SK-N-SH (cell line): Measurements from ENCODE around the gene ITIH5. TPM values are rescaled to one million over a fixed set of nuclear protein-coding genes. Genes with fewer than 3 reads are reported as not detected.

ENCODE experiments used
- CTCF ChIA-PET: fragments of 300-600, 350-600 bp; formaldehyde crosslinking; extraction: SDS; loops from one replicate; lab custom pipeline; 2021; lab: Yijun Ruan, JAX
- POLR2A ChIA-PET: fragments of 350-600 bp; sonication (Branson Sonifier 250); formaldehyde crosslinking; extraction: SDS; loops from one replicate; lab custom pipeline; 2020; ENCODE audit warnings: antibody characterized with exemption, inconsistent platforms; lab: Yijun Ruan, JAX
- DNase-seq: peaks from one replicate; pipeline ENCODE4 v3.0.0; 2012
- H2AFZ ChIP-seq: fragments of 200-600 bp; sonication (generic); 2 replicates; pipeline ENCODE4 v1.8.1; 2016; ENCODE audit warnings: antibody characterized with exemption, mild to moderate bottlenecking, low read depth
- H3F3A ChIP-seq: fragments of 200-600 bp; sonication (generic); replicated peaks from 2 replicates; pipeline ENCODE3; 2016; ENCODE audit warnings: antibody characterized with exemption, mild to moderate bottlenecking; ENCODE audit not compliant: insufficient read depth
- H3K27ac ChIP-seq, 2 experiments: fragments of 200-500 bp in 1 of 2; fragments of 200-600 bp in 1 of 2; sonication (Bioruptor generic) in 1 of 2; sonication (generic), shearing (Covaris generic) in 1 of 2; 2 replicates each; pipeline versions ENCODE4 v1.5.1 to v1.6.1; 2014 to 2016; ENCODE audit warnings: low read depth in 2 of 2, inconsistent platforms in 1 of 2, low read length in 1 of 2, mild to moderate bottlenecking in 1 of 2, mixed read lengths in 1 of 2
- H3K27me3 ChIP-seq: fragments of 200-600 bp; sonication (generic), shearing (Covaris generic); 2 replicates; pipeline ENCODE4 v1.6.1; 2016; ENCODE audit warnings: mixed run types; ENCODE audit not compliant: insufficient read depth
- H3K36me3 ChIP-seq, 2 experiments: fragments of 200-500 bp in 1 of 2; fragments of 200-600 bp in 1 of 2; sonication (Bioruptor generic) in 1 of 2; sonication (generic) in 1 of 2; replicated peaks in 1 of 2; 2 replicates each; pipeline versions ENCODE3 to v1.5.1; 2014 to 2016; ENCODE audit warnings: low read length in 1 of 2, mild to moderate bottlenecking in 1 of 2; ENCODE audit not compliant: insufficient read depth in 2 of 2, control insufficient read depth in 1 of 2
- H3K4me1 ChIP-seq, 2 experiments: fragments of 200-500 bp in 1 of 2; fragments of 200-600 bp in 1 of 2; sonication (Bioruptor generic) in 1 of 2; sonication (generic), shearing (Covaris generic) in 1 of 2; 2 replicates each; pipeline versions ENCODE4 v1.5.1 to v1.6.1; 2014 to 2016; ENCODE audit warnings: low read depth in 1 of 2, low read length in 1 of 2, mixed run types in 1 of 2; ENCODE audit not compliant: insufficient read depth in 2 of 2, control insufficient read depth in 1 of 2
- H3K4me2 ChIP-seq: fragments of 200-600 bp; sonication (generic), shearing (Covaris generic); 2 replicates; pipeline ENCODE4 v1.6.1; 2017; ENCODE audit warnings: mixed run types
- H3K4me3 ChIP-seq, 2 experiments: fragments of 200-500 bp in 1 of 2; fragments of 200-600 bp in 1 of 2; sonication (Bioruptor generic) in 1 of 2; sonication (generic), shearing (Covaris generic) in 1 of 2; 2 replicates each; pipeline versions ENCODE4 v1.5.1 to v1.8.1; 2014 to 2016; ENCODE audit warnings: low read depth in 2 of 2, inconsistent platforms in 1 of 2, low read length in 1 of 2, mild to moderate bottlenecking in 1 of 2, mixed read lengths in 1 of 2, moderate library complexity in 1 of 2
- H3K79me2 ChIP-seq: fragments of 200-600 bp; sonication (generic); 2 replicates; pipeline ENCODE4 v1.8.1; 2017; ENCODE audit warnings: mild to moderate bottlenecking; ENCODE audit not compliant: insufficient read depth
- H3K9ac ChIP-seq: fragments of 200-600 bp; sonication (generic); 2 replicates; pipeline ENCODE4 v1.6.1; 2017; ENCODE audit warnings: mixed run types
- H3K9me2 ChIP-seq: fragments of 200-600 bp; sonication (generic); 2 replicates; pipeline ENCODE4 v1.6.1; 2017; ENCODE audit warnings: mixed run types
- H3K9me3 ChIP-seq: fragments of 200-600 bp; sonication (generic); 2 replicates; pipeline ENCODE4 v1.6.1; 2017; ENCODE audit warnings: mixed run types, mild to moderate bottlenecking, moderate library complexity
- H4K20me1 ChIP-seq: fragments of 200-600 bp; sonication (generic); 2 replicates; pipeline ENCODE4 v1.6.1; 2017; ENCODE audit warnings: mild to moderate bottlenecking, mixed run types; ENCODE audit not compliant: insufficient read depth
- CHD2 ChIP-seq: fragments of 150-350 bp; IDR thresholded peaks from 2 replicates; pipeline ENCODE4 v1.6.1; 2018; ENCODE audit warnings: low read length; ENCODE audit not compliant: partially characterized antibody
- EZH2phosphoT487 ChIP-seq: fragments of 200-600 bp; sonication (generic); IDR thresholded peaks from 2 replicates; pipeline ENCODE4 v1.6.1; 2017; ENCODE audit warnings: low read depth, mixed run types, mild to moderate bottlenecking, antibody characterized with exemption, moderate library complexity, borderline replicate concordance
- GABPA ChIP-seq: IDR thresholded peaks from 2 replicates; pipeline ENCODE4 v1.4.0; 2012; ENCODE audit warnings: low read depth, mild to moderate bottlenecking
- MXI1 ChIP-seq: IDR thresholded peaks from 2 replicates; pipeline ENCODE4 v1.6.1; 2012; ENCODE audit warnings: mild to moderate bottlenecking, low read depth, low read length, improper control_type of control experiment
- NFIC ChIP-seq: IDR thresholded peaks from 2 replicates; pipeline ENCODE4 v1.4.0; 2012; ENCODE audit warnings: borderline replicate concordance
- RAD21 ChIP-seq: IDR thresholded peaks from 2 replicates; pipeline ENCODE4 v1.6.1; 2012; ENCODE audit warnings: mild to moderate bottlenecking, low read length
- RFX5 ChIP-seq: IDR thresholded peaks from 2 replicates; pipeline ENCODE4 v1.6.1; 2012; ENCODE audit warnings: mild to moderate bottlenecking, improper control_type of control experiment, low read length
- RXRA ChIP-seq: IDR thresholded peaks from 2 replicates; pipeline ENCODE4 v1.4.0; 2012; ENCODE audit warnings: low read depth, mild to moderate bottlenecking, borderline replicate concordance
- SIN3A ChIP-seq: IDR thresholded peaks from 2 replicates; pipeline ENCODE4 v1.6.1; 2012; ENCODE audit warnings: low read depth, mild to moderate bottlenecking, low read length, moderate library complexity, borderline replicate concordance
- WGBS: methylation state at CpG from one replicate; pipeline ENCODE4 v1.1.6; 2017; ENCODE audit warnings: low lambda C conversion rate; 5-methylcytosine and 5-hydroxymethylcytosine counted together
- polyA plus RNA-seq, 3 experiments: library from polyadenylated mRNA; depleted of rRNA; stranded (reverse); fragments of >200 nt; gene quantifications; 2 replicates each; pipeline ENCODE4 v1.2.3, GENCODE V29; 2012
- TF ChIP-seq, protein P1 (sequence below): IDR thresholded peaks from 2 replicates; pipeline ENCODE4 v1.6.1; 2012; ENCODE audit warnings: mild to moderate bottlenecking, low read depth, low read length, moderate library complexity
- TF ChIP-seq, protein P2 (sequence below): IDR thresholded peaks from 2 replicates; pipeline ENCODE4 v1.4.0; 2012; ENCODE audit warnings: low read depth, borderline replicate concordance
- TF ChIP-seq, protein P3 (sequence below): IDR thresholded peaks from 2 replicates; pipeline ENCODE4 v1.4.0; 2012; ENCODE audit warnings: low read depth
- TF ChIP-seq, protein P4 (sequence below): fragments of 150-350 bp; IDR thresholded peaks from 2 replicates; pipeline ENCODE4 v1.6.1; 2017; ENCODE audit warnings: antibody characterized with exemption, low read length, low read depth, borderline replicate concordance

The ITIH5 gene
- polyA plus RNA-seq, 1 of the 3 experiments (the other 2 are of a cell fraction) = 0.07 TPM

DNA sequence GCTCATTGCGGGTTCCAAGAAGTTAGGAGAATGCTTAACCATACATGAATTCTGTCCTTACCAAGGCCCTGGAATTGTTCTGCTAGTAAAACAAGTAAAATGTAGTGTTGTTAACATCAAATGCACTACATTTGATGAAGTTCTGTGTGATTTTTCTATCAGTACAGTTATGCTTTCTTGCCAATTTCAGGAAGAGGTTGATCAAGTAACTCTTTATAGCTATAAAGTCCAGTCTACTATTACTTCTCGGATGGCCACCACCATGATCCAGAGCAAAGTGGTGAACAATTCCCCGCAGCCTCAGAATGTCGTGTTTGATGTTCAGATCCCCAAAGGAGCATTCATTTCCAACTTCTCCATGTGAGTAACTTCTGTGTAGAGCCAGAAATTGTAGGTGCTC is 42.1 kb upstream of the ITIH5 start (continued):
- TF ChIP-seq, protein P1, sequence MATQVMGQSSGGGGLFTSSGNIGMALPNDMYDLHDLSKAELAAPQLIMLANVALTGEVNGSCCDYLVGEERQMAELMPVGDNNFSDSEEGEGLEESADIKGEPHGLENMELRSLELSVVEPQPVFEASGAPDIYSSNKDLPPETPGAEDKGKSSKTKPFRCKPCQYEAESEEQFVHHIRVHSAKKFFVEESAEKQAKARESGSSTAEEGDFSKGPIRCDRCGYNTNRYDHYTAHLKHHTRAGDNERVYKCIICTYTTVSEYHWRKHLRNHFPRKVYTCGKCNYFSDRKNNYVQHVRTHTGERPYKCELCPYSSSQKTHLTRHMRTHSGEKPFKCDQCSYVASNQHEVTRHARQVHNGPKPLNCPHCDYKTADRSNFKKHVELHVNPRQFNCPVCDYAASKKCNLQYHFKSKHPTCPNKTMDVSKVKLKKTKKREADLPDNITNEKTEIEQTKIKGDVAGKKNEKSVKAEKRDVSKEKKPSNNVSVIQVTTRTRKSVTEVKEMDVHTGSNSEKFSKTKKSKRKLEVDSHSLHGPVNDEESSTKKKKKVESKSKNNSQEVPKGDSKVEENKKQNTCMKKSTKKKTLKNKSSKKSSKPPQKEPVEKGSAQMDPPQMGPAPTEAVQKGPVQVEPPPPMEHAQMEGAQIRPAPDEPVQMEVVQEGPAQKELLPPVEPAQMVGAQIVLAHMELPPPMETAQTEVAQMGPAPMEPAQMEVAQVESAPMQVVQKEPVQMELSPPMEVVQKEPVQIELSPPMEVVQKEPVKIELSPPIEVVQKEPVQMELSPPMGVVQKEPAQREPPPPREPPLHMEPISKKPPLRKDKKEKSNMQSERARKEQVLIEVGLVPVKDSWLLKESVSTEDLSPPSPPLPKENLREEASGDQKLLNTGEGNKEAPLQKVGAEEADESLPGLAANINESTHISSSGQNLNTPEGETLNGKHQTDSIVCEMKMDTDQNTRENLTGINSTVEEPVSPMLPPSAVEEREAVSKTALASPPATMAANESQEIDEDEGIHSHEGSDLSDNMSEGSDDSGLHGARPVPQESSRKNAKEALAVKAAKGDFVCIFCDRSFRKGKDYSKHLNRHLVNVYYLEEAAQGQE = no peak
- TF ChIP-seq, protein P2, sequence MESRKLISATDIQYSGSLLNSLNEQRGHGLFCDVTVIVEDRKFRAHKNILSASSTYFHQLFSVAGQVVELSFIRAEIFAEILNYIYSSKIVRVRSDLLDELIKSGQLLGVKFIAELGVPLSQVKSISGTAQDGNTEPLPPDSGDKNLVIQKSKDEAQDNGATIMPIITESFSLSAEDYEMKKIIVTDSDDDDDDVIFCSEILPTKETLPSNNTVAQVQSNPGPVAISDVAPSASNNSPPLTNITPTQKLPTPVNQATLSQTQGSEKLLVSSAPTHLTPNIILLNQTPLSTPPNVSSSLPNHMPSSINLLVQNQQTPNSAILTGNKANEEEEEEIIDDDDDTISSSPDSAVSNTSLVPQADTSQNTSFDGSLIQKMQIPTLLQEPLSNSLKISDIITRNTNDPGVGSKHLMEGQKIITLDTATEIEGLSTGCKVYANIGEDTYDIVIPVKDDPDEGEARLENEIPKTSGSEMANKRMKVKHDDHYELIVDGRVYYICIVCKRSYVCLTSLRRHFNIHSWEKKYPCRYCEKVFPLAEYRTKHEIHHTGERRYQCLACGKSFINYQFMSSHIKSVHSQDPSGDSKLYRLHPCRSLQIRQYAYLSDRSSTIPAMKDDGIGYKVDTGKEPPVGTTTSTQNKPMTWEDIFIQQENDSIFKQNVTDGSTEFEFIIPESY = no peak
- TF ChIP-seq SIN3A = no peak

DNA sequence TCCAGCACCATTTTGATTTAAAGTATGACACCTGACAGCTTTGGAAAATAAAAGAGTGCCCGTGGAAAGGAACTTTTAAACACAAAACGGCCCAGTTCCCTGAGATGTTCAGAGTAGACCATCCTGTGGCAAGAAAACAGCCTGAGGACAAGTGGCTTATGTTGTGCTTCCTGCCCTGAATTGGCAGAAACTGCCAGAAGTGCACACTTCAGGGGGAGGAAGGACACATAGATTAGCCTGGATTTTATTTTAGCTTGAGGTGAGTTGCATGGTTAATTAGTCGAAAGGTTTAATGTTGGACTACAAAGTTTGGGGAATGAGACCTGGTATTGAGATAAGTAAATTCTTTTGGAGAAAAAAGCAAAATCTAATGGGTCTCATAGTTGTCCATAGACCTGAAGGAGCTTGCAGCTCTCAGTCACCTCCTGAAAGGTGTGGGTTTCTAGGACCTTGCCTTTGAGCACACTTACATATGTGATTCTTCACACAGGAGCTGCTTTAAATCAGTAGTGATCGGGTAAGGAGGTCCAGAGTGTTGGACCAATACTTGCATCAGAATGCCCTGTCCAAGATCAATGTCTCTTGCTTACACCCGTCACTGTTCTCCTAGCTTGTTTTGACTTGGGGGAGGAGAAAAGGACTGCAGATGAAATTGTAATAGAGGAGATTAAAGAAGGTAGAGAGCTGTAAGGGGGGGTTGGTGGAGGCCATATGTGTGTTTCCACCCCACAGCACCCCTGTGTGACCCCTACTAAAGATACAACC is 41.3 kb upstream of the ITIH5 start:
- Histone ChIP-seq H3K4me2 (no peak overlapping the region), H3K9me3 (no peaks in the 10 kb centered on the region), H3K27ac (no peak overlapping the region), H3K9me2 (no peaks in the 10 kb centered on the region), H3K27me3 (no peaks in the 10 kb centered on the region), H4K20me1 (no peaks in the 10 kb centered on the region), H3K36me3 (no peaks in the 10 kb centered on the region), H2AFZ (no peak overlapping the region), H3K79me2 (no peaks in the 10 kb centered on the region), H3K4me3 (no peak overlapping the region), H3K4me1 (no peaks in the 10 kb centered on the region), H3F3A (no peaks in the 10 kb centered on the region), H3K9ac (no peak overlapping the region)
- POLR2A ChIA-PET = no interaction called here
- no peak for DNase-seq
- 30% methylated on average over 5 of the region's 5 CpGs for WGBS
- CTCF ChIA-PET = interaction anchor here (0.9 to 2.7 kb wide), 3 partner anchors 21 to 184 kb away, joined by 3 to 17 read pairs (median 6); no protein-coding TSS in a partner anchor
- TF ChIP-seq, protein P3, sequence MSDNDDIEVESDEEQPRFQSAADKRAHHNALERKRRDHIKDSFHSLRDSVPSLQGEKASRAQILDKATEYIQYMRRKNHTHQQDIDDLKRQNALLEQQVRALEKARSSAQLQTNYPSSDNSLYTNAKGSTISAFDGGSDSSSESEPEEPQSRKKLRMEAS = no peak
- TF ChIP-seq RAD21 = no peak
- TF ChIP-seq CHD2 = no peak
- TF ChIP-seq MXI1 = no peak
- TF ChIP-seq, protein P2 = no peak
- TF ChIP-seq, protein P4, sequence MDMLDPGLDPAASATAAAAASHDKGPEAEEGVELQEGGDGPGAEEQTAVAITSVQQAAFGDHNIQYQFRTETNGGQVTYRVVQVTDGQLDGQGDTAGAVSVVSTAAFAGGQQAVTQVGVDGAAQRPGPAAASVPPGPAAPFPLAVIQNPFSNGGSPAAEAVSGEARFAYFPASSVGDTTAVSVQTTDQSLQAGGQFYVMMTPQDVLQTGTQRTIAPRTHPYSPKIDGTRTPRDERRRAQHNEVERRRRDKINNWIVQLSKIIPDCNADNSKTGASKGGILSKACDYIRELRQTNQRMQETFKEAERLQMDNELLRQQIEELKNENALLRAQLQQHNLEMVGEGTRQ = no peak
- no peak for TF ChIP-seq EZH2phosphoT487
- TF ChIP-seq NFIC = no peak
- no peak for TF ChIP-seq RFX5
- no peak for TF ChIP-seq GABPA
- no peak for TF ChIP-seq RXRA
